H1 (cell line): Measurements from ENCODE around the gene MUC22. TPM values are rescaled to one million over a fixed set of nuclear protein-coding genes. Genes with fewer than 3 reads are reported as not detected.

Experiments used
- EZH2 ChIP-seq: fragments of 200-600 bp; sonication (generic); IDR thresholded peaks from 2 replicates; pipeline ENCODE4 v1.7.1; 2012; ENCODE audit warnings: low read depth, mild to moderate bottlenecking, moderate library complexity, low read length, inconsistent platforms; ENCODE audit not compliant: severe bottlenecking
- KDM1A ChIP-seq: fragments of 200-600, 300-600 bp; sonication (generic); IDR thresholded peaks from 2 replicates; pipeline ENCODE4 v1.7.1; 2016; ENCODE audit warnings: mild to moderate bottlenecking, low read length, borderline replicate concordance
- PHF8 ChIP-seq: fragments of 200-600 bp; sonication (generic); conservative IDR thresholded peaks from 2 replicates; pipeline ENCODE4 v1.7.1; 2012; ENCODE audit warnings: low read depth, mild to moderate bottlenecking, inconsistent platforms, low read length, moderate library complexity
- ZNF274 ChIP-seq: IDR thresholded peaks from 2 replicates; pipeline ENCODE4 v1.7.0; 2012; ENCODE audit warnings: low read length, borderline replicate concordance; ENCODE audit errors: extremely low read depth
- polyA plus RNA-seq, 7 experiments: library from polyadenylated mRNA; depleted of rRNA in 3 of 7; stranded (reverse) in 5 of 7; unstranded in 2 of 7; fragments of >200 nt in 5 of 7; fragments of 200-250 nt in 2 of 7; gene quantifications; 1 replicate in 5 of 7; 2 replicates in 1 of 7; 4 replicates in 1 of 7; pipeline versions ENCODE4 v1.2.1 to v1.2.3, GENCODE V29; 2011 to 2013; ENCODE audit warnings: missing spikeins in 2 of 7, mixed read lengths in 2 of 7
- total RNA-seq: library from RNA; stranded (reverse); fragmentation: NEBNext Ultra II Directional; extraction: Animal tissue kit (Norgen Biotek cat#: 25700); gene quantifications from 2 replicates; pipeline ENCODE4 v1.2.1, GENCODE V29; 2021
- TF ChIP-seq, protein P1 (sequence below): fragments of 300-600 bp; sonication (generic); IDR thresholded peaks from 2 replicates; pipeline ENCODE4 v1.7.1; 2012; ENCODE audit warnings: low read length, moderate library complexity, mild to moderate bottlenecking, inconsistent platforms; ENCODE audit not compliant: insufficient replicate concordance

The MUC22 gene
- total and polyA plus RNA-seq, 2 of the 8 experiments (the other 6 are each of a cell fraction or from before 2014, with no cell fraction given), result 0.02 TPM; not detected in 1

GRCh38 chr6:31079656-31080261 lies 69.5 kb downstream of the MUC22 start (continued):
- TF ChIP-seq, protein P1, sequence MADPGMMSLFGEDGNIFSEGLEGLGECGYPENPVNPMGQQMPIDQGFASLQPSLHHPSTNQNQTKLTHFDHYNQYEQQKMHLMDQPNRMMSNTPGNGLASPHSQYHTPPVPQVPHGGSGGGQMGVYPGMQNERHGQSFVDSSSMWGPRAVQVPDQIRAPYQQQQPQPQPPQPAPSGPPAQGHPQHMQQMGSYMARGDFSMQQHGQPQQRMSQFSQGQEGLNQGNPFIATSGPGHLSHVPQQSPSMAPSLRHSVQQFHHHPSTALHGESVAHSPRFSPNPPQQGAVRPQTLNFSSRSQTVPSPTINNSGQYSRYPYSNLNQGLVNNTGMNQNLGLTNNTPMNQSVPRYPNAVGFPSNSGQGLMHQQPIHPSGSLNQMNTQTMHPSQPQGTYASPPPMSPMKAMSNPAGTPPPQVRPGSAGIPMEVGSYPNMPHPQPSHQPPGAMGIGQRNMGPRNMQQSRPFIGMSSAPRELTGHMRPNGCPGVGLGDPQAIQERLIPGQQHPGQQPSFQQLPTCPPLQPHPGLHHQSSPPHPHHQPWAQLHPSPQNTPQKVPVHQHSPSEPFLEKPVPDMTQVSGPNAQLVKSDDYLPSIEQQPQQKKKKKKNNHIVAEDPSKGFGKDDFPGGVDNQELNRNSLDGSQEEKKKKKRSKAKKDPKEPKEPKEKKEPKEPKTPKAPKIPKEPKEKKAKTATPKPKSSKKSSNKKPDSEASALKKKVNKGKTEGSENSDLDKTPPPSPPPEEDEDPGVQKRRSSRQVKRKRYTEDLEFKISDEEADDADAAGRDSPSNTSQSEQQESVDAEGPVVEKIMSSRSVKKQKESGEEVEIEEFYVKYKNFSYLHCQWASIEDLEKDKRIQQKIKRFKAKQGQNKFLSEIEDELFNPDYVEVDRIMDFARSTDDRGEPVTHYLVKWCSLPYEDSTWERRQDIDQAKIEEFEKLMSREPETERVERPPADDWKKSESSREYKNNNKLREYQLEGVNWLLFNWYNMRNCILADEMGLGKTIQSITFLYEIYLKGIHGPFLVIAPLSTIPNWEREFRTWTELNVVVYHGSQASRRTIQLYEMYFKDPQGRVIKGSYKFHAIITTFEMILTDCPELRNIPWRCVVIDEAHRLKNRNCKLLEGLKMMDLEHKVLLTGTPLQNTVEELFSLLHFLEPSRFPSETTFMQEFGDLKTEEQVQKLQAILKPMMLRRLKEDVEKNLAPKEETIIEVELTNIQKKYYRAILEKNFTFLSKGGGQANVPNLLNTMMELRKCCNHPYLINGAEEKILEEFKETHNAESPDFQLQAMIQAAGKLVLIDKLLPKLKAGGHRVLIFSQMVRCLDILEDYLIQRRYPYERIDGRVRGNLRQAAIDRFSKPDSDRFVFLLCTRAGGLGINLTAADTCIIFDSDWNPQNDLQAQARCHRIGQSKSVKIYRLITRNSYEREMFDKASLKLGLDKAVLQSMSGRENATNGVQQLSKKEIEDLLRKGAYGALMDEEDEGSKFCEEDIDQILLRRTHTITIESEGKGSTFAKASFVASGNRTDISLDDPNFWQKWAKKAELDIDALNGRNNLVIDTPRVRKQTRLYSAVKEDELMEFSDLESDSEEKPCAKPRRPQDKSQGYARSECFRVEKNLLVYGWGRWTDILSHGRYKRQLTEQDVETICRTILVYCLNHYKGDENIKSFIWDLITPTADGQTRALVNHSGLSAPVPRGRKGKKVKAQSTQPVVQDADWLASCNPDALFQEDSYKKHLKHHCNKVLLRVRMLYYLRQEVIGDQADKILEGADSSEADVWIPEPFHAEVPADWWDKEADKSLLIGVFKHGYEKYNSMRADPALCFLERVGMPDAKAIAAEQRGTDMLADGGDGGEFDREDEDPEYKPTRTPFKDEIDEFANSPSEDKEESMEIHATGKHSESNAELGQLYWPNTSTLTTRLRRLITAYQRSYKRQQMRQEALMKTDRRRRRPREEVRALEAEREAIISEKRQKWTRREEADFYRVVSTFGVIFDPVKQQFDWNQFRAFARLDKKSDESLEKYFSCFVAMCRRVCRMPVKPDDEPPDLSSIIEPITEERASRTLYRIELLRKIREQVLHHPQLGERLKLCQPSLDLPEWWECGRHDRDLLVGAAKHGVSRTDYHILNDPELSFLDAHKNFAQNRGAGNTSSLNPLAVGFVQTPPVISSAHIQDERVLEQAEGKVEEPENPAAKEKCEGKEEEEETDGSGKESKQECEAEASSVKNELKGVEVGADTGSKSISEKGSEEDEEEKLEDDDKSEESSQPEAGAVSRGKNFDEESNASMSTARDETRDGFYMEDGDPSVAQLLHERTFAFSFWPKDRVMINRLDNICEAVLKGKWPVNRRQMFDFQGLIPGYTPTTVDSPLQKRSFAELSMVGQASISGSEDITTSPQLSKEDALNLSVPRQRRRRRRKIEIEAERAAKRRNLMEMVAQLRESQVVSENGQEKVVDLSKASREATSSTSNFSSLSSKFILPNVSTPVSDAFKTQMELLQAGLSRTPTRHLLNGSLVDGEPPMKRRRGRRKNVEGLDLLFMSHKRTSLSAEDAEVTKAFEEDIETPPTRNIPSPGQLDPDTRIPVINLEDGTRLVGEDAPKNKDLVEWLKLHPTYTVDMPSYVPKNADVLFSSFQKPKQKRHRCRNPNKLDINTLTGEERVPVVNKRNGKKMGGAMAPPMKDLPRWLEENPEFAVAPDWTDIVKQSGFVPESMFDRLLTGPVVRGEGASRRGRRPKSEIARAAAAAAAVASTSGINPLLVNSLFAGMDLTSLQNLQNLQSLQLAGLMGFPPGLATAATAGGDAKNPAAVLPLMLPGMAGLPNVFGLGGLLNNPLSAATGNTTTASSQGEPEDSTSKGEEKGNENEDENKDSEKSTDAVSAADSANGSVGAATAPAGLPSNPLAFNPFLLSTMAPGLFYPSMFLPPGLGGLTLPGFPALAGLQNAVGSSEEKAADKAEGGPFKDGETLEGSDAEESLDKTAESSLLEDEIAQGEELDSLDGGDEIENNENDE, result no peak
- TF ChIP-seq EZH2 (no peak), ZNF274 (no peak), PHF8 (no peak), KDM1A (no peak)
